ENCODE measurements around the gene FAAP100. TPM values are rescaled to one million over a fixed set of nuclear protein-coding genes. Genes with fewer than 3 reads are reported as not detected.

FAAP100 gene
- total RNA-seq, 1 donor from 2014 or later: 37.2 TPM

GRCh38 chr17:81568416-81568815 is 16.3 kb upstream of the FAAP100 start:
- Mint-ChIP-seq H3K4me1 (peaks cover 49% of the 10 kb centered on the region), H3K27ac (no peak overlapping the region), H3K4me3 (no peak overlapping the region), H3K36me3 (peaks cover 39% of the 10 kb centered on the region), H3K9me3 (no peaks in the 10 kb centered on the region), H3K27me3 (ENCODE audit: low read depth) (peaks cover 10% of the 10 kb centered on the region)
- no peak for TF ChIP-seq CTCF (IDR thresholded peaks at IDR 0.05; ENCODE audit: unreplicated experiment)
- DNase-seq (ENCODE audit: low spot score in 2 of 2, unreplicated experiment in 2 of 2): no peak

- Mint-ChIP-seq H3K9me3 (no peaks in the 10 kb centered on the region), H3K4me3 (peak overlapping the region; percentile 44), H3K27ac (peak overlapping the region; percentile 95), H3K4me1 (peaks cover 38% of the 10 kb centered on the region), H3K27me3 (ENCODE audit: low read depth) (peaks cover 9% of the 10 kb centered on the region), H3K36me3 (peaks cover 40% of the 10 kb centered on the region)
- no peak for TF ChIP-seq CTCF (IDR thresholded peaks at IDR 0.05; ENCODE audit: unreplicated experiment)
- DNase-seq (ENCODE audit: low spot score in 2 of 2, unreplicated experiment in 2 of 2): no peak
Observed at GRCh38 chr17:81567191-81567590, 15.0 kb upstream of the FAAP100 start.

GRCh38 chr17:81566461-81567126 is 14.4 kb upstream of the FAAP100 start:
- Mint-ChIP-seq H3K27ac (peak overlapping the region; percentile 95), H3K9me3 (no peaks in the 10 kb centered on the region), H3K4me3 (peak overlapping the region; percentile 44), H3K27me3 (ENCODE audit: low read depth) (peaks cover 9% of the 10 kb centered on the region), H3K36me3 (peaks cover 40% of the 10 kb centered on the region), H3K4me1 (peaks cover 38% of the 10 kb centered on the region)
- no peak for TF ChIP-seq CTCF (IDR thresholded peaks at IDR 0.05; ENCODE audit: unreplicated experiment)
- peak; percentile 57 to 78 for DNase-seq (ENCODE audit: low spot score in 2 of 2, unreplicated experiment in 2 of 2)

GRCh38 chr17:81565231-81565630 is 13.1 kb upstream of the FAAP100 start:
- Mint-ChIP-seq H3K27ac (peak overlapping the region; percentile 95), H3K9me3 (no peaks in the 10 kb centered on the region), H3K27me3 (ENCODE audit: low read depth) (peaks cover 4% of the 10 kb centered on the region), H3K36me3 (peaks cover 36% of the 10 kb centered on the region), H3K4me3 (no peak overlapping the region), H3K4me1 (peaks cover 38% of the 10 kb centered on the region)
- DNase-seq (ENCODE audit: low spot score in 2 of 2, unreplicated experiment in 2 of 2): no peak
- TF ChIP-seq CTCF (IDR thresholded peaks at IDR 0.05; ENCODE audit: unreplicated experiment): no peak

- H3K4me3 Mint-ChIP-seq: no peak overlapping the region
- no peak for TF ChIP-seq CTCF (IDR thresholded peaks at IDR 0.05; ENCODE audit: unreplicated experiment)
- no peak for DNase-seq (ENCODE audit: low spot score in 2 of 2, unreplicated experiment in 2 of 2)
- H3K9me3 Mint-ChIP-seq: no peaks in the 10 kb centered on the region
- peaks cover 32% of the 10 kb centered on the region for H3K36me3 Mint-ChIP-seq
- H3K27me3 Mint-ChIP-seq (ENCODE audit: low read depth): peaks cover under 1% of the 10 kb centered on the region
- H3K27ac Mint-ChIP-seq: no peak overlapping the region
- peaks cover 38% of the 10 kb centered on the region for H3K4me1 Mint-ChIP-seq
Observed at GRCh38 chr17:81564778-81565177, 12.6 kb upstream of the FAAP100 start.
